SHP77 (cell line): Measurements from ENCODE around the gene ADPRHL1.
"Not testable (repeated sequence)": the region's sequence is repeated elsewhere in the genome, so short reads cannot be mapped to it uniquely, and the experiment has no call there.

Experiments used
- DNase-seq, 2 experiments: peaks; one replicate each; lab custom pipeline; 2025; lab: John Stamatoyannopoulos, UW

ADPRHL1 gene

DNA sequence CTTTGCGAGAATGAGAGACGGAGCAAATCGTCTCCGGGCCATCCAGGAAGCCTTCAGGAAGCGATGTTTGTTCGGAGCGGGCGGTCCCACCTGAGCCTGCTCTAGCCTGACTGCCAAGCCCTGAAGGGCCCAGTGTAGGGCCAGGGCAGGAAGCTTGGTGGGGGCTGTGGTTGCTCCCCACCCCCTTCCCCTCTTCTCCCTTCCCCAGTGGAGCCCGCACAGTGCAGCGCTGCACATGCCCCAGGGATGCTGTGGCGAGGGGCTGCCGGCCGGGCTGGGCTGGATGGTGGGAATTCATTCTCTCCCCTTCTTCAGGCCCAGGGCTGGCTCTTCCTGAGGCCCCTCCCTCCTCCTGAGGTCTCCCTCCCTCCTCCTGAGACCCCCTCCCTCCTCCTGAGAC, 82.2 kb downstream of the ADPRHL1 start:
- no peak for DNase-seq

DNA sequence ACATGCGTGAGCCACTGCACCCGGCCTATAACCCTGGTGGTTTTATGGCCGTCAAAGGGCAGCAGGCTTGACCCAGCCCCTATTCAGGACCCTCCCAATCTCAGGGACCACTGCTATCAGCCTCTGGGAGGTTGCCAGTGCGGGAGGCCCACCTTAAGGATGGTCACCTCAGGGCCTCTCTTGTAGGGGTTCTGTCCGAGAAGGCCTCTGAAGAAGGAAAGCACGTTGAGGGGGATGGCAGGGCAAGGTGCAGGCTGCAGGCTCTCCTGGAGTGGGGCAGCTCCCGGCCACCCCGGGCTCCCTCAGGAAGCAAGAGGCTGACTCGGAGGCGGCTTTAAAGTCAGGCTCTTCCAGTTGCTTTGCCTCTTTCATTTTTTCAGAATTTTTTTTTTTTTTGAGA, 83.4 kb downstream of the ADPRHL1 start:
- no peak for DNase-seq

DNA sequence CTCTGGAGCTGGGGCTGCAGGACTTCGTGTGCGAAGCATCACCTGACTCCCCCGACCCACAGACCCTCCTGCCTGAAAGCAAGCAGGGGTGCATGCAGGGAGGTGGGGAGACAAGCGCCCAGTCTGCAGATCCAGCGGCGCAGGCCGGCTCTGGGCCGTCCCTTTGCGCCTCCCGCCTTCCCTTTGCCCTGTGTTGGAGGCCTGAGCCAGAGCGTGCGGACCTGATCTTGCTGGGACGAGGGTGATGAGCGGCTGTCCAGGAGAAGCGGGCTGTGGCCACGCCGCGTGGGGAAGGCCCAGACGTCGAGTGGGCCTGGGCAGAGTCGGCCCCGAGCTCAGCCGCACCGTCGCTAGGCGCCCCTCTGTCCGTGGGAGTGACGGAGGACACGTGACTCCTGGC, 84.1 kb downstream of the ADPRHL1 start:
- no peak for DNase-seq

DNA sequence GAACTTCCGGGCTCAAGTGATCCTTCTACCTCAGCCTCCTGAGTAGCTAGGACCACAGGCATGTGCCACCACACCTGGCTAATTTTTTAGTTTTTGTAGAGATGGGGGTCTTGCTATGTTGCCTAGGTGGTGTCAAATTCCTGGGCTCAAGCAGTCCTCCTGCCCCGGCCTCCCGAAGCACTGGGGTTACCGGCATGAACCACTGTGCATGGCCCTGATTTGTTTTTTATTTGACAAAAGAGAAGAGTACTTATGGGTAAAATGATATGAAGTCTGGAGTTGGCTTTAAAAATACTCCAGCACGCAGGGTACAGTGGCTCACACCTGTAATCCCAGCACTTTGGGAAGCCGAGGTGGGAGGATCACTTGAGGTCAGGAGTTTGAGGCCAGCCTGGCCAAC, 84.9 kb downstream of the ADPRHL1 start:
- DNase-seq = not testable (repeated sequence)

DNA sequence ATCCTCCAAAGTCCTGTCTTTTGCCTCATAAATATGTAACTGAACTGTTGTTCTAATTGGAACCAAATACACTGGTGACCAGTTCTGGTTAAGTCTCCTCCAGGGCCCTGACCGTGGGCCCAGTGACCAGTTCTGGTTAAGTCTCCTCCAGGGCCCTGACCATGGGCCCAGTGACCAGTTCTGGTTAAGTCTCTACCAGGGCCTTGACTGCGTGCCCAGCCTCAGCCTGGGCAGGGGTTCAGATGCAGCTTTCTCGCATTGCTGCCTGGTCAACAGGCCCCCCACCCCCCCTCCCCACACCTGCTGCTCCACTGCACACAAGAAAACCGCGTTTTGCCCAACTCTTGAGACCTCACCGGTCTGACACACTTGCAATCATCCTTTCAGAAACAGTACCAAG, 85.5 kb downstream of the ADPRHL1 start:
- DNase-seq = no peak

DNA sequence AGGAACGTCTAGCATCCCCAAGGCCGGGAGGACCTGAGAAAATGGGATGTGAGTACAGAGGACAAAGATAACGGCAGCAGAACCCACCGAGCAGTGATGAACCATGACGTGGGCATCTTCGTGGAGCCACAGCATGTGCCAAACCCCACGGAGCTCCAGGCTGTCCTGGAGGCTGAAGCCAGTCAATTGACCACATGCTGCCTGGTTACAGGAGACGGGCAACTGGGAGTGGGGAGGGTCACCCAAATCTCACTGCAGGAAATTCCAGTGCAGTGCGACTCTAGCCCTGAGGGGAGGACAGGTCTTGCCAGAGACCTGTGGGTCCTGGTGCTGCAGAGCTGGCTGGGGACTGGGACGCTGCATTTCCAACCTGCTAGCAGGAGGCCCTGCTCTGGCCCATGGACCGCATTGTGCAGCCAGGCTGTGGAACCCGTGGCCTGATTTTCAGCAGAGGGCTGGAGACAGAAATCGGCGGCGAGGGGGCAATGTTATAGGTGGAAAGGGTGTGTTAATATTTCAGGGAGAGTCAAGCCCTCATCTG, 86.2 kb downstream of the ADPRHL1 start:
- DNase-seq = no peak

DNA sequence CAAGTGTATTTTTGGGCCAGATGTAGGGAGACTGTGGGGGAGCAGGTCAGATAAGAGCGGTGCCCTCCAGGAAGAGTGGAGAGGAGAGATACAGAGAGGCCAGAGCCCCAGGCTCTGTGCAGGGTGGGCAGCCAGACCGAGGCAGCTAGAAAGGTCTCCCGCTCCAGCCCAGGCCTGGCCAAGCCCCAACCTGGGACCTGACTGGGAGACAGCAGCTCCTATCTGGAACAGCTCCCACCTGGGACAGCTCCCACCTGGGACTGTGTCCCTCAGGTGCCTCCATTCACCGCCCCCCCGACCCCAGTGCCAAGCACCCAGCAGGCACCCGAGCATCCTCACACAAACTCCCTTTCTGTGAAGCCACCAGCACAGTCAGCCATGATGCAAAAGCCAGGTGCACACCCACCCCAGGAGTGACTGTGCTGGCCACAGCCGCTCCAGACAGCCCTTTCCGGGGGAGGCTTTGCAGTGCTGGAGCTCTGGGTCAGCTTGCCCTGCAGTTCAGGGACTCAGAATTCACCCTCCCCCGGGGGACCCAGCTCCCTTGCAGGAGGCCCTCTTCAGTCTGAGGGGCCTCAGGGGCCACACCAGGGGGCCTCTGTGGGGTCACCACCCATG, 87.2 kb downstream of the ADPRHL1 start:
- no peak for DNase-seq

DNA sequence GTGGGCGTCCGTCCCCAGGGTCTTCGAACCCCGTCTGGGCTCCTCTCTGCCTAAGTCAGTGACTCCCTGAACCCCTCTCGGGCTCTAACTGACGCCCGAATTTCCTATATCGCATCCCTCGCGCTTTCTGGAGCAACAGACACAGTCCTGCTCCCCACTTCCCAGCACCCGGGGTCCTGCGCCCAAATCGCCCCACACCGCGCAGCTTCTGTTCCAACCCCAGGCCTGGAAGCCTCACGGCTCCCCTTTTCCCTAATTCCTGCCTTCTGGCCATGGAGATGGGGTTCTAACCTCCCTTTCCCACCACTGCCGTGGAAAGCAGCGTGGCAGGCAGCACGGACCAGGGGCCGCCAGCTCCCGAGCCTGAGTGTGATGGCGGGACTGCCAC, 87.7 kb downstream of the ADPRHL1 start:
- DNase-seq = no peak

DNA sequence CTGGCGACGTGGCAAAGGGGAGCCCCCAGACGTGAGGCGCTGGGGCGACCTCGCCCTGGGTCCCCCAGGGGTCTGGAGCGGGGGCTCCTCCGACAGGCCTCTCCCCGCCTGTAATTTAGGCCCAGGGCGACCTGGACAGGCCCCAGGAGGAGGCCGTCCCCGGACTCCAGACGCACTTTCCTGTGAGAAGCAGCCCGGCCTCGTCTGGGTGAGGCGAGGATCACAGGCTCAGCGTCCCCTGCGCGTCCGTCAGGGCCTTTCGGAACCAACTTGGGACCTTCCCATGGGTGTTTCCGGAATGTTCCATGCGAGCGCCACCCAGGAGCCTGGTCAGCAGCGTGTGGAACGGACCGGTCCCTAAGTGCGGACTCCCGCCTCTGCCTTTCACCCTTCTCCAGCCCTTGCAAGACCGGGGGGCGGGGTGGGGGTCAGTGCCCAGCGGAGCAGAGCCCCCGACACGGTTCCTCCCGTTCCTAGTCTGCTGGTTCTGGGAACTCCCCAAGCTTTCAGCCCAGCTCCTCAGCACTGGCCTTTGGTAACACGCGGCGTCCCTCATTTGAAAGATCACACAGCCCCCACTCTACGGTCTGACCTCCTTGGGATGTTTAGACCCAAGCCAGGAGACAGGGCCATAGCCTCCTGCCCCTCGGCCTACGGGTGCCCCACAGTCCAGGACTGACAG, 88.2 kb downstream of the ADPRHL1 start:
- DNase-seq = no peak

DNA sequence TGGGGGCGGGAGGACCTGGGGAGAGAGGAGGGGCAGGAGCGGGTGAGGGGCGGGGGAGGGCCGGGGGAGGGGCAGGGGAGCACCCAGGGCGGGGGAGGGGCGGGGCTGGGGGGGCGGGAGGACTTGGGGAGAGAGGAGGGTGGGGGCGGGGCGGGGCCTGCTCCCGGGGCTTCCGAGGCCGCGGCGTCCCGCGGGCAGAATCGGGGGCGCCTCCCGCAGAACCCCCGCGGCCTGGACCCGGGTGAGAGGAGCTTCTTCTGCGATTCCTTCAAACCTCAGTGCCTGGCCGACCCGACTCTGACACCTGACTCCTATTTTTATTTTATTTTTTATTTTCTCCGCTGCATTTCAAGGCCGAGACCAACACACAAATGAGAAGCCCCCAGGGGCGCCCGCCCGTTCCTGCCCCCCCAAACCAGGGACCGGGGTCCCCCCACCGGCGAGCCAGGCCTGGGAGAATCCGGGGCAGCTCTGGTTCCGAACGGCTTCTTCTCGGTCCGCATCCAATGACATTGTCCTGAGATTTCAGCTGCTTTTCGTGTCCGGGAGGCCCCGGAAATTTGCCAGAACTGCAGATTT, 88.9 kb downstream of the ADPRHL1 start:
- no peak for DNase-seq

DNA sequence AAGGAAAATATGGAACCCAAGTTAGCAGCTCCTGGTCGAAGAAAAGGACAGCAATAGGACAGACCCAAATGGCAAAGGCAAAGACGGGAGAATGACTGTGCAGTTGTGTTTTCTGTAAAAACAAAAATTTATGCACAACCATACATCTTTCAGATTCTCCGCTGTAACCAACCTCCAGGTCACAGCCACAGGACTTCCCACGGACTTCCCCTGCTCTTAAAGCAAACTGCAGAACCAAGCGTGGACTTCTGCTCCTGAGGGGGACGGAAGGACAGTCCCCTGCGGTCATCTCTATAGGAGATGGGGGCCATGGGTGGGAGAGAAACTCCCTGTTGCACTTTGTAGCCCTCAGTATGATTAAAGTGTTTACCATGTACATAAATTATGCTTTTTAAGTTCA, 91.9 kb downstream of the ADPRHL1 start:
- DNase-seq = no peak

DNA sequence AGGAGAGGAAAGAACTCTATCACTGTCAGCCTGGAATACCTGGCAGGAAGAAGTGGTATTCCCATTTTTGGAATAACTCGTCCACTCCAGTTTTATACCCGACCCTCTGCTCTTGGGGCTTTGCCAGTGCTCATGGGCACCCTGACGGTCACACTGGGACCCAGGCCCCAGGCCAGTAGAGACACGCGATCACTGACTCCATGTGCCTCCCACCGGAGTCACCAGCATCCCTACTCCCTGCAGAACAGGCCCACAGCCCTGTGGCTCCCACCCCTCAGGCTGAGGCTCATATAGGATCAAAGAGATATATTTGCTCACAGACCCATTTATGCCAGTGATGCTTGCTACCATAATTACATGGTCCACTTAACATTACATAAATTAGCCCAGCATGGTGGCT, 92.8 kb downstream of the ADPRHL1 start:
- no peak for DNase-seq

DNA sequence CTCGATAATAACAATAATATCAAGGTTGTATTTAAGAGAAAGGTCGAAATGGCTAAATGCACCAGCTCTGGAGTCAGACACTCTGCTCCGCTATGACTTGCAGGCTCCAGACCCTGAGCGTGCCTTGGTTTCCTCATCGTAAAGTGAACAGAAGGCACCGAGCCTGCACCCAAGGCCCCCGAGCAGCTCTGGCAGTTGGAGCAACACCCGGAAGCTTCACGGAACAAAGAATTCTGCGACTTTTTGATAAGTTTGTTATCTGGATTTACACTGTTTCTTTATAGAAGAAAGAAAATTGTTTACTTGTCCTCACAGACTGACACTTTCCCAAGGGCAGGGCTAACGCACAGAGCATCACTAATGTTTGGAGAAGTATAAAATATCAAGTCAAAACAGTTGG, 93.7 kb downstream of the ADPRHL1 start:
- no peak for DNase-seq

DNA sequence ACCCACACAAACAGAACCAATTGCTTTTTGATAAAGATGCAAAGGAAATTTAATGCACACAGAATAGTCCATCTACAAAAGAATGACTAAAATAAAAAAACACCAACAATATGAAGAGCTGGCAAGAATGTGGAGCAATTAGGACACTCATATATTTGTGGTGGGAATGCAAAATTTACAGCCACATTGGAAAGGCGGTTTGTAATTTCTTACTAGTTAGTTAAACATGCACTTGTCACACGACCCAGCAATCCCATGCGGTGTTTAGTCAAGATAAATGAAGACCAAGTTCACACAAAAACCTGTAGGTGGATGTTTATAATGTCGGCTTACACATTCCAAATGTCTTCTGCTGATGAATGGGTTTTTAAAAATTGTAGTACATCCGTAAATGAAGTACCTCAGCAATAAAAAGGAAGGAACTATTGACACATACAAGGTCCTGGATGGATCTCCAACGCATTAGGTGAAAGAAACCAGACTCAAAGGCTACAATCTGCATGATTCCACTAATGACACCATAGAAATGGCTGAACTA, 94.6 kb downstream of the ADPRHL1 start:
- no peak for DNase-seq

DNA sequence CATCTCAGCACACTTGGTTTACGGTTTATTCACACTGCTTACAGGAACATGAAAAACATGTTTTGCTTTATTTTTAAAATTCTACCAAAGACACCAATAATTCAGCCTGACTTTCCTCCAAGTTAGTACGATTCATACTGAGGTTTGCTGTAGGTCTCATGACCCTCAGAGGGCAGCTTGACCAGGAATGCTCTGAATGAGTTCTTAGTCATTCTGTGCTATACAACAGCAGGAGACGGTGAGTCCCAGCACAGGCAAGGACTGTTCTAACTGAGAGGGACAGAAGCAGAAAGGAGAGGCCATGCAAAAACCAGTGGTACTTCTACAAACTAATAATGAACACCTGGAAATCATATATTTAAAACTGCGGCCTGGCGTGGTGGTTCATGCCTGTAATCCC, 95.8 kb downstream of the ADPRHL1 start:
- no peak for DNase-seq

DNA sequence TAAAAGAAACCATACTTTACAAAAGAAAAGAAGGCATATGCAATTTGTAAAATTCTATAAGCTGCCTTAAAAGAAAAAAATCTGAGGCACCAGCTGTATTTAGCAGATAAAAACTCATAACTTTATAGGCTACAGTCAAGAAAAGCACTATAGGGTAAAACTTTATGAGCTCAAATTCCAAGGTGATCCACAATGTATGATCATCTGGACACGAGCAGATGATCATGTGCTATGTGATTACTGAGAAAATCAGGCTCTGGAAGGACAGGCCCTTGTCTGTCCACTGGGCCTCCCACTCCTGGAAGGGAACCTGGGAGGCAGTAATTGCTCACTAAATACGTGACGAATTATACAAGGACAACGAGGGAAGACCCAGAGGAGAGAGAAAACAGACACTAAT, 96.7 kb downstream of the ADPRHL1 start:
- DNase-seq = no peak

DNA sequence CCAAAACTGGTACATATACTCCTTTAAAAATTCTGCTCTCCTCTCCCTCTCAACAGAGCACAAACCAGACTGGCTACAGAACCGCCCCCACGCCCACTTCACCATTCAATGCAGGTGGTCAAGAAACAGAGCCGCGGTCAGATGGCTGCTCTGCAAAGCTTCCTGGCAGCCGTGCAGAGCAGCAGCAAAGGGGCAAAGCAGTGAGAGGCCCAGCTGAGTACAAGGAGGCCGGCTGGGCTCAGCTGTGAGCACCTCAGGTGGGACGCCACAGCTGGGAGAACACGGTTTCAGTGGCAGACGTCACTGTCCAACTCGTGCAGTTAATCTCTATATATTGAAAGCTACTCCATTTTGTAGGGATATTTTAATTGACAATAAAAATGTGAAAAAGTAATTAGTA, 97.7 kb downstream of the ADPRHL1 start:
- DNase-seq = no peak

DNA sequence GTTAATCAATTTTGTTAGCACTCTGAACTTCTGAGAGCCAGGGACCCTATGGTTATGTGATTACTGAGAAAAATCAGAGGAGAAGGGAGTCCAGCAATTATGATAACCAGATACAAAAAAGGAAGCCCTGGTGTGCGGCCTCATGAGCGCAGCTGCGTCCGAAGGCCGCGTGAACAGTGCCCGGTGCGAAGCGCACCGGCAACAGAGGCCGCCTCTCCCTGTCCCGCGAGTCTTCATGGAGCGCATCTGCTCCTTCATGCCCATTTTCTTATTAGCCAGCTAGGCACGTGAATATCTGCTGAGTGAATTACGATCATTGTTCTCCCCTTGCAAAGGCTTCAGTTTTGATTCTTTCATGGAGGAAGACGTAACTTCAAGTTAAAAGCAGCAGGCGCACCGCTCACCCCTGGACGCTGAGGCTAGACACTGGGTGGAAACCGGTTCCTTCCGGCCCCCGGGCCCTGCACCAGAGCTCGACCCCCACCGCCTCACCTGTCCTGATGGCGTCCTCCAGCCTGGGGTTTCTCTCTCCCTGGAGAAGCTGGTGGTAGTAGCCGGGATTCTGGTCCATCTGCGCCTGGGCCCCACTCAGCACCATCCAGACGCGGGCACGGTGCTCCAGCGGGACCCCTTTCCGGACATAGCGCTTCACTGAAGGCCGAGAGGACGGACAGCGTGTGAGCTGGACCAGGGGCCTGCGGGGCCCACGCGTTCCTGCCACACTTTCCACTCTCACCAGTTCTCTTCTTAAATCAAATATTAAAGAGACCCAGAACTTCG, 98.3 kb downstream of the ADPRHL1 start:
- DNase-seq = no peak

DNA sequence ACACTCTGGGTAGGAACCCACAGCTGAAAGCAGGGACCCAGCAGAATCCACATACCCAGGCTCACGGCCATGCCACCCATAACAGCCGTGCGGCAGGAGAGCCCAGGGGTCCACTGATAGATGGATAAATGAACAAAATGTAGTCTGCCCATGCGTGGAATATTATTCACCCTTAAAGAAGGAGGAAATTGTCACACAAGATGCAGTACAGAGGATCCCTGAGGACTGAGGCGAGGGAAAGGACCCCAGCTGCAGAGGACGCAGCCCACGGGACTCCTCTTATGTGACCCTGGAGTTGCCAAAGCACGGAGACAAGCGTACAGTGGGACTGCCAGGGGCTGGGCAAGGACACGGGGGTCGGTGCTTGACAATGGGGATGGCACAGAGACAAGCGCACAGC, 100.0 kb downstream of the ADPRHL1 start:
- no peak for DNase-seq

DNA sequence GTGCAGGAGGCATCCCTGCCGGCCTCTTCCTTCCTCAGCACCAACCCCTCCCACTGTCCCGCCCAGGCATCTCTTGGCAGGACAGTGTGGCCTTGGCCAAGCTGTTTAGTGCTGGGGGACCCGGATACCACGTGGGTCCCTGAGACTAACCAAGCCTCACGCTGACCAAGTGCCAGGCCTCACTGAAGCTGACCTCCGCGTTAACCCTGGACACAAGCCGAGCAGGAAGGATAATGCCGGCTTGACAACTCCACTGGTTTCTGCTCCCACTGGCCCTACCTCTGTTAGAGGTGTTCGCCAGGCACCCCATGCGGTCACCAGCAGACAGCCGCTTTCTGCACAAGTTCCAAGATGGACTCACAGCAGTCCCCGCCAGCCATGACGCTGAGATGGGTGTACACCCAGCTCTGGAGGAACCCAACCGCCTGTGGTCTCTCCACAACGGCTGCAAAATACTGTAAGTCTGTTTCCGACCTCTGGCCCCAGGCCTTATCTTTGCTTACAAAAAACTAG, 101.7 kb downstream of the ADPRHL1 start:
- no peak for DNase-seq

DNA sequence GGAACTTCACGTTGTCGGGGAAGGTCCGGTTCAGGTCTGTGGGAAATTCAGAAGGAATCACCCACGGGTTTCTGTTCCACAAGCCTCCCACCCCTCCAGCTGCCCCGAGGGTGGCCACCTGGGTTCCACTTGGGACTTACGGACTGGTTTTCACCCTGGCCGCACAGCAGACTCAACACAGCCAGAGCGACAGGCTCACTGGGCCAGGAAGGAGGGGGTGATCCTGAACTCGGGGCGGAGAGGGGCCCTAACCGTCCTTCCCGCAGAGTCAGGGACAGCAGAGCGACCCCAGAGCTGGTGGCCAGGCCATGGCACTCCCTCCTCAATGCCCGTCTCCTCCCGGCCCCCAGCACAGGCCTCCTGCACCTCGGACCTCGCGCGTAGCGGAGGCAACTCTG, 102.4 kb downstream of the ADPRHL1 start:
- DNase-seq = no peak
